Spleen (tissue), 7 donors: ENCODE data around the gene FNDC3A.

ENCODE experiments used
- CTCF ChIP-seq, 11 experiments: fragments of 200-600 bp in 7 of 11; fragments of 450-650 bp in 4 of 11; sonication (generic) in 4 of 11; IDR thresholded peaks in 8 of 11; conservative IDR thresholded peaks in 3 of 11; 1 replicate in 7 of 11; 2 replicates in 4 of 11; pipeline versions ENCODE4 v1.4.0 to v1.8.0; 2016 to 2021; ENCODE audit warnings: antibody characterized with exemption in 11 of 11, inconsistent platforms in 4 of 11, mild to moderate bottlenecking in 1 of 11
- POLR2AphosphoS5 ChIP-seq, 3 donors: sonication (generic); formaldehyde crosslinking; IDR thresholded peaks; one replicate each; pipeline ENCODE4 v1.5.1; 2017; ENCODE audit warnings: antibody characterized with exemption in 3 of 3
- donor health status: DM: no; HTN: no; CAD: no; lungs with moderate emphysema.
- donor health status: DM: no; HTN: no; CAD: no.
- donor health status: DM: no; HTN: no; CAD: no.

GRCh38 chr13:49185264-49185663 lies 209.6 kb downstream of the FNDC3A start:
- TF ChIP-seq POLR2AphosphoS5 (IDR thresholded peaks at IDR 0.05) (no peak), CTCF (IDR thresholded peaks at IDR 0.05 in 8 of 11, conservative IDR thresholded peaks at IDR 0.05 in 3 of 11) (no peak)
